Cardiac muscle cell (in vitro differentiated cells and primary cell): ENCODE measurements around the gene EP400. TPM values are rescaled to one million over a fixed set of nuclear protein-coding genes. Genes with fewer than 3 reads are reported as not detected.
"Not testable (repeated sequence)": the region's sequence is repeated elsewhere in the genome, so short reads cannot be mapped to it uniquely, and the experiment has no call there.

Source experiments
- DNase-seq, 2 donors: peaks; one replicate each; pipeline versions ENCODE4 v3.0.0 to v3.0.0-alpha.2; 2010 to 2017; ENCODE audit warnings: low read depth in 1 of 2, low spot score in 1 of 2
- H3K27ac ChIP-seq: fragments of 200-600 bp; sonication (generic); 2 replicates; pipeline ENCODE4 v1.5.1; 2016
- H3K27me3 ChIP-seq: fragments of 200-600 bp; sonication (generic); 2 replicates; pipeline ENCODE4 v1.6.0; 2016; ENCODE audit warnings: control low read depth
- H3K36me3 ChIP-seq: fragments of 200-600 bp; sonication (generic); 2 replicates; pipeline ENCODE4 v1.5.1; 2016; ENCODE audit warnings: control low read depth
- H3K4me1 ChIP-seq: fragments of 200-600 bp; sonication (generic); 2 replicates; pipeline ENCODE4 v1.8.1; 2017; ENCODE audit warnings: low read depth, mild to moderate bottlenecking, mixed run types
- H3K4me3 ChIP-seq: fragments of 200-600 bp; sonication (generic); 2 replicates; pipeline ENCODE4 v1.5.1; 2016; ENCODE audit warnings: mild to moderate bottlenecking
- H3K9me3 ChIP-seq: fragments of 200-600 bp; sonication (generic); 2 replicates; pipeline ENCODE4 v1.5.1; 2017; ENCODE audit warnings: low read depth, mild to moderate bottlenecking, control low read depth
- polyA plus RNA-seq: library from polyadenylated mRNA; unstranded; fragments of >200 nt; fragmentation: Nextera tagmentation; extraction: Ambion mirVana; gene quantifications from 2 replicates; pipeline ENCODE4 v1.2.1, GENCODE V29; 2016
- total RNA-seq: library from RNA; depleted of rRNA; stranded (reverse); fragments of >200 nt; gene quantifications from 2 replicates; pipeline ENCODE4 v1.2.3, GENCODE V29; 2016
- TF ChIP-seq, protein P1 (sequence below): IDR thresholded peaks from 2 replicates; pipeline ENCODE4 v1.5.1; 2012; ENCODE audit warnings: low read depth, mild to moderate bottlenecking, low read length

The EP400 gene
- total and polyA plus RNA-seq, 2 experiments from 2014 or later, result 14.6 to 28.4 TPM

DNA sequence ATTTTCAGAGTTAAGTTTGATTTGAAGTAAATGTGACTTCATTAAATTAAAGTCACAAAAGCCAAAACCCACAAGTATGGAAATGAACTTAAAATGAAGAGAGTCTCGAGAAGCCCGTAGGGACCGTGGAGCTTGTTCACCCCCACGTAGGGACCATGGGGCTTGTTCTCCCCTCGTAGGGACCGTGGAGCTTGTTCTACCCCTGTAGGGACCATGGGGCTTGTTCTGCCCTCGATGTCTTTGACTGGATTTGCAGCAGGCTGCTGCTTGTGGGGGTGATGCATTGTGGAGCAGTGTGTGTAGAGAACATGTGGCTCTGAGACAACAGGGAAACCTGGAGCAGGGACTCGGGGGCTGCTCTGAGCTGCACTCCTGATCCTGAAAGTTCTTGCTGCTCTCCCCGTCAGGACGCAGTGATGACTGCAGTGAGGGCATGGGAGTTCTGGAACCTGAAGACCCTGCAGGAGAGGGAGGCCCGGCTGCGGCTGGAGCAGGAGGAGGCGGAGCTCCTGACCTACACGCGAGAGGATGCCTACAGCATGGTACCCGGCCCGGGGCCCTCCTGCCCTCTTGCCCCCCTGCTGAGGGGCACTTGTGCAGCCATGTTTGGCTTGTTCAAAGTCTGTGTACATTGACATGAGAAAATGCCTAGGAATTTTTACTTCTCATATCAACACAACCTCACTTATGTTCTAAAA lies 94.2 kb downstream of the EP400 start:
- H3K9me3 ChIP-seq, result no peaks in the 10 kb centered on the region
- TF ChIP-seq, protein P1, sequence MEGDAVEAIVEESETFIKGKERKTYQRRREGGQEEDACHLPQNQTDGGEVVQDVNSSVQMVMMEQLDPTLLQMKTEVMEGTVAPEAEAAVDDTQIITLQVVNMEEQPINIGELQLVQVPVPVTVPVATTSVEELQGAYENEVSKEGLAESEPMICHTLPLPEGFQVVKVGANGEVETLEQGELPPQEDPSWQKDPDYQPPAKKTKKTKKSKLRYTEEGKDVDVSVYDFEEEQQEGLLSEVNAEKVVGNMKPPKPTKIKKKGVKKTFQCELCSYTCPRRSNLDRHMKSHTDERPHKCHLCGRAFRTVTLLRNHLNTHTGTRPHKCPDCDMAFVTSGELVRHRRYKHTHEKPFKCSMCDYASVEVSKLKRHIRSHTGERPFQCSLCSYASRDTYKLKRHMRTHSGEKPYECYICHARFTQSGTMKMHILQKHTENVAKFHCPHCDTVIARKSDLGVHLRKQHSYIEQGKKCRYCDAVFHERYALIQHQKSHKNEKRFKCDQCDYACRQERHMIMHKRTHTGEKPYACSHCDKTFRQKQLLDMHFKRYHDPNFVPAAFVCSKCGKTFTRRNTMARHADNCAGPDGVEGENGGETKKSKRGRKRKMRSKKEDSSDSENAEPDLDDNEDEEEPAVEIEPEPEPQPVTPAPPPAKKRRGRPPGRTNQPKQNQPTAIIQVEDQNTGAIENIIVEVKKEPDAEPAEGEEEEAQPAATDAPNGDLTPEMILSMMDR, result no peak
- H3K4me1 ChIP-seq, result no peaks in the 10 kb centered on the region
- no peak overlapping the region for H3K4me3 ChIP-seq
- H3K27me3 ChIP-seq, result no peaks in the 10 kb centered on the region
- H3K36me3 ChIP-seq, result peaks cover 30% of the 10 kb centered on the region
- no peak for DNase-seq
- H3K27ac ChIP-seq, result no peak overlapping the region

DNA sequence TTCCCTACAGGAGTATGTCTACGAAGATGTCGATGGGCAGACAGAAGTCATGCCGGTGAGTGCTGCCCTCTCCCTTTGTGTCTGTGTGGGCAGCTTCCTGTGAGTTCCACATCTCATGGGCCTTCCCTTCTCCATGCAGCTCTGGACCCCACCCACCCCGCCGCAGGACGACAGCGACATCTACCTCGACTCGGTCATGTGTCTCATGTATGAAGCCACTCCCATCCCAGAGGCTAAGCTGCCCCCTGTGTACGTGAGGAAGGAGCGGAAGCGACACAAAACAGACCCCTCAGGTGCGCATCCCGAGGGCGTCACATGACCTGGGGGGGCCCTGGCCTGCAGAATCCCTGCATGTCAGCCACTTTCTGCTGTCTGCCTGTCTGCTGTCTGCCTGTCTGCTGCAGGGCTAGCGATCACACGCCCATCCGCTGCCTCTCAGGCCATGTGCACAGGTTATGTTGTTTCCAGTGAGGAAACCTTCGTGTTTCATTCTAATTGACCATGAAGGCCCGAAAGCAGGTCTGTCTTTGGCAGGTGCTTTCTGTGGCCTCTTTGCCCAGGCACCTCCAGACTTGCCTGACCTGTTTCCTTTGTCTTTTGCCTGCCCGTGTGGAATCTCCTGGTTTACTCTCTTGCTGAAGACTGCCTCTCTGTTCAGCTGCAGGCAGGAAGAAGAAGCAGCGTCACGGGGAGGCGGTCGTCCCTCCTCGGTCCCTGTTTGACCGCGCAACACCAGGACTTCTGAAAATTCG lies 95.1 kb downstream of the EP400 start:
- no peak for DNase-seq
- Histone ChIP-seq H3K27ac (no peak overlapping the region), H3K4me1 (no peaks in the 10 kb centered on the region), H3K36me3 (peaks cover 30% of the 10 kb centered on the region), H3K9me3 (no peaks in the 10 kb centered on the region), H3K27me3 (no peaks in the 10 kb centered on the region), H3K4me3 (no peak overlapping the region)
- TF ChIP-seq, protein P1, result no peak

DNA sequence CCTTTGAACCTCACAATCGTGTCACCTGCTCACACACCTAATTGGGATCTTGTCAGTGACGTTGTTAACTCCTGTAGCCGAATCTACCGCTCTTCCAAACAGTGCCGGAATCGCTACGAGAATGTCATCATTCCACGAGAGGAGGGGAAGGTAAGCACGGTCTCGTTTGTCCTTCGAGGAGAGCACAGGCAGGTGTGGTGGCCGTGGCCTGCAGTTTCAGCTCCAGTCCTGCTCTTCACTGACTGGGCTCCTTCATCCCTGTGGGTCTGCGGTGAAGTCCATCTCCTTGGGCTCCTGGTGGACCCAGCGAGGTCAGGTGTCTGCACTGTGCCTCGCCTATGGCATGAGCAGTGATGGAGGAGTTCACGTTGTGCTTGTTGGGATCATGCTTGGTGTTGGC lies 96.0 kb downstream of the EP400 start:
- Histone ChIP-seq H3K9me3 (no peaks in the 10 kb centered on the region), H3K4me3 (no peak overlapping the region), H3K27ac (no peak overlapping the region), H3K27me3 (no peaks in the 10 kb centered on the region), H3K36me3 (peaks cover 37% of the 10 kb centered on the region), H3K4me1 (no peaks in the 10 kb centered on the region)
- TF ChIP-seq, protein P1, result no peak
- no peak for DNase-seq

DNA sequence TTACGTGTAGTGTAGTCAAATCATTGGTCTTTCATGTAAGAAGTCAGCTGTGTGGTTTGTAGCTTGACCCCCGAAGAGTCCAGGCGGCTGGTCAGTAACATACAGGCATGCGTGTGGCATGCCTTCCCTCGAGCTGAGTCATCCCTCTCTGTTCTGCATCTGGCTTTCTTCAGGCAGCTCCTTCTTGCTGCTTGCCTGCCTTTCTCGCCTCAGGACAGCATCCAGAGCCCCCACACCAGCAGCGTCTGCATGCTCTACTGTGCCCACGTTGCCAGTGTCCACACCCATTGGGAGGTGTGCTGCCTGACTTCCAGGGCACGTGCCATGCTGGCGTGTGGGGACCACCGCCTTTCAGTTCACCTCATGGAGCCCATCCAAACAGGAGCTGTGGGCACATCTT lies 96.8 kb downstream of the EP400 start:
- Histone ChIP-seq H3K27ac (no peak overlapping the region), H3K9me3 (no peaks in the 10 kb centered on the region), H3K27me3 (no peaks in the 10 kb centered on the region), H3K36me3 (peaks cover 42% of the 10 kb centered on the region), H3K4me1 (no peaks in the 10 kb centered on the region), H3K4me3 (no peak overlapping the region)
- TF ChIP-seq, protein P1, result no peak
- peak in 1 of 2 donors; percentile 85 for DNase-seq

DNA sequence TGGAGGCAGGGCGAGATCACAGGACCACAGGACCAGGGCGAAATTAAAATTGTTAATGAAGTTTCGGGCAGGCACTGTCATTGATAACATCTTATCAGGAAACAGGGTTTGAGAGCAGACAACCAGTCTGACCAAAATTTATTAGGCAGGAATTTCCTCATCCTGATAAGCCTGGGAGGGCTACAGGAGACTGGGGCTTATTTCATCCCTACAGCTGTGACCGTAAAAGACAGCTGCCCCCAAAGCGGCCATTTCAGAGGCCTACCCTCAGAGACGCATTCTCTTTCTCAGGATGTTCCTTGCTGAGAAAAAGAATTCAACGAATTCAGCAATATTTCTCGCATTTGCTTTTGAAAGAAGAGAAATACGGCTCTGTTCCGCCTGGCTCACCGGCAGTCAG lies 97.9 kb downstream of the EP400 start:
- not testable (repeated sequence) for H3K4me3 ChIP-seq, H3K4me1 ChIP-seq, H3K27ac ChIP-seq, H3K9me3 ChIP-seq, H3K27me3 ChIP-seq, DNase-seq
- H3K36me3 ChIP-seq, result peaks cover 42% of the 10 kb centered on the region

DNA sequence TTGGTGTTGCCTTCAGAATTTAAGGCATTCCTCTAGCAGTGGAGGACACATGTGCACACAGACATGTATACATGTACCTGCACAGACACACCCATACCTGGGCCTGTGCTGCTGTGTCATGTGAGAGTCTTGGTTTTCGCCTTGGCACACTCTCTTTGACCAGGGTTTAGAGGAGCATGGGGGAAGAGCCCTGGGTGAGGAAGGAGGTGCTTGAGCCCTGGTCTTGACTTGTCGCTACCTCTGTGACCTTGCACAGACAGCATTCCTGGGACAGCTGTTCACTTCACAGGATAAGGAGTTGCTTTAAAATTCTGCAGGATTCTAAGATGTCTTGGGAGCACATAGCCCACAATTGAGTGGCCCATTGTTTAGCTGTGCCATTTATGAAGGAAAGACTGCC lies 99.7 kb downstream of the EP400 start:
- peaks cover 41% of the 10 kb centered on the region for H3K36me3 ChIP-seq
- H3K9me3 ChIP-seq, result no peaks in the 10 kb centered on the region
- no peaks in the 10 kb centered on the region for H3K4me1 ChIP-seq
- TF ChIP-seq, protein P1, result no peak
- no peak for DNase-seq
- H3K27me3 ChIP-seq, result no peaks in the 10 kb centered on the region
- no peak overlapping the region for H3K27ac ChIP-seq
- H3K4me3 ChIP-seq, result no peak overlapping the region
